ENCODE data around the gene BCL2L13. TPM values are rescaled to one million over a fixed set of nuclear protein-coding genes. Genes with fewer than 3 reads are reported as not detected.
"Not testable (repeated sequence)": the region's sequence is repeated elsewhere in the genome, so short reads cannot be mapped to it uniquely, and the experiment has no call there.

BCL2L13 gene
- total RNA-seq, 2 experiments from 2014 or later = 36.1 to 38.3 TPM

DNA sequence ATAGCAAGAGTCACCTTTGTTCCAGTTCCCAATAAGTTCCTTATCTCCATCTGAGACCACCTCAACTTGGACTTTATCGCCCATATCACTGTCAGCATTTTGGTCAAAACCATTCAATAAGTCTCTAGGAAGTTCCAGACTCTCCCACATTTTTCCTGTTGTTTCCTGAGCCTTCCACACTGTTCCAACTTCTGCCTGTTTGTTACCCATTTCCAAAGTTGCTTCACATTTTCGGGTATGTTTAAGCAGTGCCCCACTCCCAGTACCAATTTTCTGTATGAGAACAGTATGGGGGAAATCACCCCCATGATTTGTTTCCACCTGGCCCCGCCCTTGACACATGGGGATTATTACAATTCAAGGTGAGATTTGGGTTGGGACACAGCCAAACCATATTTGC is 26.7 kb downstream of the BCL2L13 start:
- CTCF ChIA-PET = no interaction called here
- H3K9me3 Mint-ChIP-seq = peaks cover 2% of the 10 kb centered on the region
- H3K4me3 Mint-ChIP-seq = no peak overlapping the region
- no peak for ATAC-seq
- H3K4me1 Mint-ChIP-seq (ENCODE audit: low read depth) = peaks cover 5% of the 10 kb centered on the region
- peaks cover 47% of the 10 kb centered on the region for H3K36me3 Mint-ChIP-seq (ENCODE audit: low read depth)
- H3K27ac Mint-ChIP-seq = no peak overlapping the region
- intact Hi-C loops (cut with micrococcal nuclease) = no loop called here
- TF ChIP-seq, protein P1, sequence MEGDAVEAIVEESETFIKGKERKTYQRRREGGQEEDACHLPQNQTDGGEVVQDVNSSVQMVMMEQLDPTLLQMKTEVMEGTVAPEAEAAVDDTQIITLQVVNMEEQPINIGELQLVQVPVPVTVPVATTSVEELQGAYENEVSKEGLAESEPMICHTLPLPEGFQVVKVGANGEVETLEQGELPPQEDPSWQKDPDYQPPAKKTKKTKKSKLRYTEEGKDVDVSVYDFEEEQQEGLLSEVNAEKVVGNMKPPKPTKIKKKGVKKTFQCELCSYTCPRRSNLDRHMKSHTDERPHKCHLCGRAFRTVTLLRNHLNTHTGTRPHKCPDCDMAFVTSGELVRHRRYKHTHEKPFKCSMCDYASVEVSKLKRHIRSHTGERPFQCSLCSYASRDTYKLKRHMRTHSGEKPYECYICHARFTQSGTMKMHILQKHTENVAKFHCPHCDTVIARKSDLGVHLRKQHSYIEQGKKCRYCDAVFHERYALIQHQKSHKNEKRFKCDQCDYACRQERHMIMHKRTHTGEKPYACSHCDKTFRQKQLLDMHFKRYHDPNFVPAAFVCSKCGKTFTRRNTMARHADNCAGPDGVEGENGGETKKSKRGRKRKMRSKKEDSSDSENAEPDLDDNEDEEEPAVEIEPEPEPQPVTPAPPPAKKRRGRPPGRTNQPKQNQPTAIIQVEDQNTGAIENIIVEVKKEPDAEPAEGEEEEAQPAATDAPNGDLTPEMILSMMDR (IDR thresholded peaks at IDR 0.05) = no peak
- POLR2A ChIA-PET = interaction anchor here (0.9 kb wide), 1 partner anchor 26 kb away, joined by 4 read pairs; no protein-coding TSS in a partner anchor
- DNase-seq = no peak
- no peaks in the 10 kb centered on the region for H3K27me3 Mint-ChIP-seq

DNA sequence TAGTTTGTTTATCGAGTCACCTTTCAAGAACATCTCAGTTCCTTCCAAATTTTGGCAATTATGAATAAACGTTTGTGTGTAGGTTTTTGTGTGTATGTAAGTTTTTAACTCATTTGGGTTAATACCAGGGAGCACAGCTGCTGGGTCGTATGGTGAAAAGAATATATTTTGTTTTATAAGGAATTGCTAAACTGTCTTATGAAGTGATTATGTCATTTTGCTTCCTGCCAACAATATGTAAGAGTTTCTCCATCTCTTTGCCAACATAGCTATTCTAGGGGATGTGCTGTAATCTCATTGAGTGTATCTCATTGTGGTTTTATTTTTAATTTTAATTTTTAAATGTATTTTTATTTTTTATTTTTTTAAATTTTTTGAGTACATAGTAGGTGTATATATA is 27.3 kb downstream of the BCL2L13 start:
- Mint-ChIP-seq H3K9me3 (peaks cover 2% of the 10 kb centered on the region), H3K27me3 (no peaks in the 10 kb centered on the region), H3K36me3 (ENCODE audit: low read depth) (peaks cover 50% of the 10 kb centered on the region), H3K4me1 (ENCODE audit: low read depth) (peaks cover 7% of the 10 kb centered on the region), H3K4me3 (no peak overlapping the region), H3K27ac (no peak overlapping the region)
- intact Hi-C loops (cut with micrococcal nuclease) = no loop called here
- TF ChIP-seq, protein P1 (IDR thresholded peaks at IDR 0.05) = no peak
- CTCF ChIA-PET = no interaction called here
- ATAC-seq (no peak), DNase-seq (no peak)
- POLR2A ChIA-PET = no interaction called here

DNA sequence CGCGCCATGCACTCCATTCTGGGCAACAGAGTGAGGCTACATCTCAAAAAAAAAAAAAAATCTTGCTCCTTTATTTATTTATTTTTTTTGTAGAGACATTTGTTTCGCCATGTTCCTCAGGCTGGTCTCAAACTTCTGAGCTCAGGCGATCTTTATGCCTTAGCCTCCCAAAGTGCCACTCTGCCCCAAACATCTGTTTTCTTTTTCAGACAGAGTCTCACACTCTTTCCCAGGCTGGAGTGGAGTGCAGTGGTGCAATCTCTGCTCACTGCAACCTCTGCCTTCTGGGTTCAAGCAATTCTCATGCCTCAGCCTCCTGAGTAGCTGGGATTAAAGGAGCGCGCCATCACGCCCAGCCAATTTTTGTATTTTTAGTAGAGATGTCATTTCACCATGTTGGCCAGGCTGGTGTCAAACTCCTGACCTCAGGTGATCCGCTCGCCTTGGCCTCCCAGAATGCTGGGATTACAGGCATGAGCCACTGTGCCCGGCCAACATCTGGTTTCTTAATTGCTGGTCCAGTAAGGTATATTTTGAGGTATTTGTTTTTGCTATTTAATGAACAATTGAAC is 33.0 kb downstream of the BCL2L13 start:
- DNase-seq; ATAC-seq; intact Hi-C loops (cut with micrococcal nuclease); H3K27me3 Mint-ChIP-seq; H3K9me3 Mint-ChIP-seq; H3K4me3 Mint-ChIP-seq: not testable (repeated sequence)
- peaks cover 30% of the 10 kb centered on the region for H3K4me1 Mint-ChIP-seq (ENCODE audit: low read depth)
- H3K36me3 Mint-ChIP-seq (ENCODE audit: low read depth) = peaks cover 20% of the 10 kb centered on the region
- CTCF ChIA-PET = interaction anchor here (0.9 to 1.1 kb wide), 2 partner anchors 31 to 62 kb away, joined by 3 to 4 read pairs; no protein-coding TSS in a partner anchor
- POLR2A ChIA-PET = interaction anchor here (0.7 kb wide), 1 partner anchor 166 kb away, joined by 3 read pairs; no protein-coding TSS in a partner anchor
- H3K27ac Mint-ChIP-seq = peak overlapping the region; percentile 21

DNA sequence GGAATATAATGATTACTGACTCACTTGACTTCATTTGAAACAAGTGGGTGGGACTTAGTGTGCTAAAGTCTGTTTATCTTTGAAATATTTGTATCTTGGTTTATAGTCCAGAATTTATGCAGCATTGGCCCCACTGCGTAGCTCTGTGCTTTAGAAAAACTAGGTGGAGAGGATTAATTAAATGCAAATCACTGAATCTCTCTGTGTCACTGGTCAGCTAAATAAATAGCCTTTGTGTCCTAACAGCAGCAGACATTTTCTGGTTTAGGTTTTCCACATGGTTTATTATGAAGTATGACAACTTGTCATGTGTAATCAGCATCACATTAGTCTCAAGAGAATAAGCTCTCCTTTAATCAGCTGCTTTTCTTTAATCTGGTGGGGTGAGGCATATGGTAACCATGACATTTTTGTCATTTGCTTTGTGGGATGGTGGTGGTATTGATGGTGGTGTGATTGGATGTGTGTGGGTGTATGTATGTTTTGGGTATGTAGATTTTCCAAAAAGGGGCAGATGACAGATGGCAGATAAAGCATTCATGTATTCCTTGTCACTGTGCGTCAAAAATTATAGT is 33.9 kb downstream of the BCL2L13 start:
- Mint-ChIP-seq H3K27ac (peak overlapping the region; percentile 75), H3K4me1 (ENCODE audit: low read depth) (peaks cover 30% of the 10 kb centered on the region), H3K9me3 (no peaks in the 10 kb centered on the region), H3K36me3 (ENCODE audit: low read depth) (peaks cover 17% of the 10 kb centered on the region), H3K4me3 (no peak overlapping the region), H3K27me3 (no peaks in the 10 kb centered on the region)
- ATAC-seq = peak; percentile 76
- DNase-seq = peak; percentile 54
- TF ChIP-seq, protein P1 (IDR thresholded peaks at IDR 0.05) = no peak
- POLR2A ChIA-PET = interaction anchor here (1.0 kb wide), 1 partner anchor 34 kb away, joined by 3 read pairs; the partner anchor contains the start of gene BCL2L13
- intact Hi-C loops (cut with micrococcal nuclease) = no loop called here
- CTCF ChIA-PET = interaction anchor here (0.9 to 1.5 kb wide), 3 partner anchors 32 to 61 kb away, joined by 3 to 4 read pairs (median 4); partner anchors contain the start of gene BCL2L13

DNA sequence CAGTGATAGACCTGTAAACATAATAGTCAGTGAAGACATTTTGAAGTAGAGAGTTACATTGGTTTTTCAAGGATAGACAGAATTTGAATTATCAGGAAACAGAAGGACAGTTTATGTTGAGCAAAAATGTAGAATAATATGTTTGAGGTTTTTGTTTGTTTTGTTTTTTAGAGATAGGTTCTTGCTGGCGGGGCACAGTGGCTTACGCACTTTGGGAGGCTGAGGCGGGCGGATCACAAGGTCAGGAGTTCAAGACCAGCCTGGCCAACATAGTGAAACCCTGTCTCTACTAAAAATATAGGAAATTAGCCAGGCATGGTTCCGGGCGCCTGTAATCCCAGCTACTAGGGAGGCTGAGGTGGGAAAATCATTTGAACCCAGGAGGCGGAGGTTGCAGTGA is 35.6 kb downstream of the BCL2L13 start:
- peaks cover 16% of the 10 kb centered on the region for H3K36me3 Mint-ChIP-seq (ENCODE audit: low read depth)
- no peaks in the 10 kb centered on the region for H3K27me3 Mint-ChIP-seq
- H3K4me3 Mint-ChIP-seq = no peak overlapping the region
- ChIA-PET POLR2A (no interaction called here), CTCF (no interaction called here)
- H3K4me1 Mint-ChIP-seq (ENCODE audit: low read depth) = peaks cover 30% of the 10 kb centered on the region
- DNase-seq (no peak), ATAC-seq (no peak)
- no peaks in the 10 kb centered on the region for H3K9me3 Mint-ChIP-seq
- intact Hi-C loops (cut with micrococcal nuclease) = no loop called here
- TF ChIP-seq, protein P1 (IDR thresholded peaks at IDR 0.05) = no peak
- H3K27ac Mint-ChIP-seq = peak overlapping the region; percentile 23
